GM12878 (cell line): ENCODE data around the gene PIGM. TPM values are rescaled to one million over a fixed set of nuclear protein-coding genes. Genes with fewer than 3 reads are reported as not detected.

Experiments
- ATAC-seq: fragments of 200-7000 bp; cut with Tn5 transposase; 3 replicates; pipeline ENCODE4 v1.9.1; 2020; ENCODE audit warnings: mild to moderate bottlenecking, moderate library complexity
- BruUV-seq: library from RNA; stranded (reverse); fragments of 400-500 nt; replicated peaks from 2 replicates; lab custom pipeline; 2021; lab: Mats Ljungman, UMichigan
- CTCF ChIA-PET: fragments of 300-600 bp; sonication (Branson Sonifier 250); formaldehyde crosslinking; extraction: SDS; loops from one replicate; lab custom pipeline; 2021; ENCODE audit warnings: inconsistent platforms; lab: Yijun Ruan, JAX
- POLR2A ChIA-PET: fragments of 350-600 bp; formaldehyde crosslinking; extraction: SDS; loops from one replicate; lab custom pipeline; 2021; ENCODE audit warnings: inconsistent platforms; lab: Charles Lee
- RAD21 ChIA-PET: fragments of 300-600 bp; sonication (Branson Sonifier 250); formaldehyde crosslinking; loops from one replicate; lab custom pipeline; 2023; ENCODE audit warnings: antibody characterized with exemption; ENCODE audit not compliant: unreplicated experiment; lab: Charles Lee
- SMC1A ChIA-PET: fragments of 300-600 bp; sonication (Branson Sonifier 250); formaldehyde crosslinking; loops from one replicate; lab custom pipeline; 2023; ENCODE audit not compliant: unreplicated experiment, uncharacterized antibody; lab: Charles Lee
- DNase-seq: peaks from one replicate; pipeline ENCODE4 v3.0.0-alpha.2; 2011; ENCODE audit warnings: low read depth, low spot score
- FAIRE-seq: peaks from 3 replicates; lab custom pipeline; 2011; peaks lifted over from hg19 to GRCh38; lab: Jason Lieb, UNC
- H2AFZ ChIP-seq: 2 replicates; pipeline ENCODE4 v1.6.0; 2011; ENCODE audit warnings: low read depth, low read length, control low read depth; ENCODE audit not compliant: control insufficient read depth
- H3K27ac ChIP-seq: 2 replicates; pipeline ENCODE4 v1.5.1; 2011; ENCODE audit warnings: control low read depth; ENCODE audit not compliant: control insufficient read depth, insufficient read depth
- H3K27me3 ChIP-seq, 2 experiments: replicated peaks in 1 of 2; 2 replicates each; pipeline versions ENCODE4 v1.6.0 to v1.6.1; 2011; ENCODE audit warnings: low read length in 1 of 2; ENCODE audit not compliant: control insufficient read depth in 2 of 2, insufficient read depth in 2 of 2
- H3K36me3 ChIP-seq, 2 experiments: 2 replicates each; pipeline ENCODE4 v1.5.1; 2011; ENCODE audit warnings: low read length in 1 of 2; ENCODE audit not compliant: control insufficient read depth in 2 of 2, insufficient read depth in 2 of 2
- H3K4me1 ChIP-seq: 2 replicates; pipeline ENCODE4 v1.6.1; 2011; ENCODE audit warnings: mild to moderate bottlenecking, low read length, moderate library complexity, mixed read lengths; ENCODE audit not compliant: control insufficient read depth, insufficient read depth
- H3K4me2 ChIP-seq: 2 replicates; pipeline ENCODE4 v1.6.0; 2011; ENCODE audit warnings: control low read depth; ENCODE audit not compliant: control insufficient read depth, insufficient read depth
- H3K4me3 ChIP-seq: fragments of 200-600 bp; sonication (generic); 2 replicates; pipeline ENCODE4 v1.5.1; 2016
- H3K79me2 ChIP-seq: 2 replicates; pipeline ENCODE4 v1.6.0; 2011; ENCODE audit warnings: low read length; ENCODE audit not compliant: control insufficient read depth, insufficient read depth
- H3K9ac ChIP-seq: 2 replicates; pipeline ENCODE4 v1.8.0; 2011; ENCODE audit warnings: low read length, control low read depth, mixed read lengths; ENCODE audit not compliant: control insufficient read depth, insufficient read depth
- H3K9me3 ChIP-seq: replicated peaks from 3 replicates; pipeline ENCODE4 v1.5.1; 2011; ENCODE audit warnings: mild to moderate bottlenecking, low read length; ENCODE audit not compliant: control insufficient read depth, insufficient read depth
- H4K20me1 ChIP-seq: 2 replicates; pipeline ENCODE4 v1.6.0; 2011; ENCODE audit not compliant: control insufficient read depth, insufficient read depth
- MXI1 ChIP-seq: fragments of 150-350 bp; IDR thresholded peaks from 2 replicates; pipeline ENCODE4 v1.6.1; 2011; ENCODE audit warnings: low read depth, mild to moderate bottlenecking, inconsistent platforms, low read length, improper control_type of control experiment
- RAD21 ChIP-seq: IDR thresholded peaks from 2 replicates; pipeline ENCODE4 v1.6.1; 2011; ENCODE audit warnings: mild to moderate bottlenecking, low read depth, low read length, moderate library complexity; ENCODE audit not compliant: insufficient read depth
- WGBS: methylation state at CpG from one replicate; pipeline ENCODE4 v1.1.6; 2016; ENCODE audit warnings: low lambda C conversion rate; ENCODE audit not compliant: insufficient replicate concordance, insufficient coverage; ENCODE audit errors: missing lambda C conversion rate; 5-methylcytosine and 5-hydroxymethylcytosine counted together
- in situ Hi-C: fragments of 300-500 bp; cut with MboI; formaldehyde crosslinking; loops from 9 replicates; pipeline ENCODE4 v1.14.3; 2018; ENCODE audit warnings: mixed read lengths
- intact Hi-C: fragments of 100-400 bp; cut with micrococcal nuclease; formaldehyde crosslinking; loops from one replicate; pipeline ENCODE4 v1.14.2; 2022; ENCODE audit not compliant: unreplicated experiment
- polyA plus RNA-seq, 11 experiments: library from polyadenylated mRNA; depleted of rRNA in 4 of 11; unstranded in 6 of 11; stranded (reverse) in 5 of 11; fragments of >200 nt; fragmentation: Nextera tagmentation in 4 of 11; fragmentation: Illumina TruSeq in 1 of 11; extraction: Ambion mirVana in 4 of 11; extraction: Trizol in 1 of 11; gene quantifications; 1 replicate in 1 of 11; 2 replicates in 10 of 11; pipeline versions ENCODE4 v1.2.1 to v1.2.3, GENCODE V29; 2011 to 2016; ENCODE audit warnings: inconsistent platforms in 2 of 11, missing spikeins in 2 of 11, low read depth in 1 of 11
- total RNA-seq, 4 experiments: library from RNA; depleted of rRNA in 3 of 4; stranded (reverse); fragments of >200 nt in 3 of 4; fragmentation: Illumina TruSeq in 1 of 4; extraction: Trizol in 1 of 4; gene quantifications; 2 replicates each; pipeline versions ENCODE4 v1.2.1 to v1.2.3, GENCODE V29; 2013 to 2021
- TF ChIP-seq, protein P1 (sequence below): fragments of 450-650 bp; formaldehyde crosslinking; IDR thresholded peaks from 2 replicates; pipeline ENCODE4 v1.4.0; 2020; ENCODE audit warnings: mild to moderate bottlenecking, moderate library complexity

Gene PIGM
- total and polyA plus RNA-seq, 10 of the 15 experiments (the other 5 are each of a cell fraction or from before 2014, with no cell fraction given), result 2.6 to 6.1 (median 4.6) TPM

DNA sequence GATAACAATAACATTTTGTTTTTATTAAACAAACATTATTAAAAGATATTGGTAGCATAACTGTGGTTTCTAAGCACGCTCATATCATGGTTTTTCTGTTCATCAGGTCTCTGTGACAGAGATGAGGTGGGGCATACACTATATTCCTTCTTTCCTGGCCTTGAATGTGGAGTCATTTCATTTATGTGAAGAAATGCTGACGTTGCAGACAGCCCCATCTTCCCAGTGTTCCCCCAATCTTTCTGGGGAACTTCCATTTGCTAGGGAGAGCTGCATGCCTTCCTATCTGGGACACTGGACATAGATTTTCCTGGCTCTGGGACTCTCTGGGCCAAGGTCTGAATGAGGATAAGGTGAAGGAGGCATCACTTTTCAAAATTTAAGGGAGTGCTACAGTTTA, 30.4 kb downstream of the PIGM start (continued):
- TF ChIP-seq, protein P1, sequence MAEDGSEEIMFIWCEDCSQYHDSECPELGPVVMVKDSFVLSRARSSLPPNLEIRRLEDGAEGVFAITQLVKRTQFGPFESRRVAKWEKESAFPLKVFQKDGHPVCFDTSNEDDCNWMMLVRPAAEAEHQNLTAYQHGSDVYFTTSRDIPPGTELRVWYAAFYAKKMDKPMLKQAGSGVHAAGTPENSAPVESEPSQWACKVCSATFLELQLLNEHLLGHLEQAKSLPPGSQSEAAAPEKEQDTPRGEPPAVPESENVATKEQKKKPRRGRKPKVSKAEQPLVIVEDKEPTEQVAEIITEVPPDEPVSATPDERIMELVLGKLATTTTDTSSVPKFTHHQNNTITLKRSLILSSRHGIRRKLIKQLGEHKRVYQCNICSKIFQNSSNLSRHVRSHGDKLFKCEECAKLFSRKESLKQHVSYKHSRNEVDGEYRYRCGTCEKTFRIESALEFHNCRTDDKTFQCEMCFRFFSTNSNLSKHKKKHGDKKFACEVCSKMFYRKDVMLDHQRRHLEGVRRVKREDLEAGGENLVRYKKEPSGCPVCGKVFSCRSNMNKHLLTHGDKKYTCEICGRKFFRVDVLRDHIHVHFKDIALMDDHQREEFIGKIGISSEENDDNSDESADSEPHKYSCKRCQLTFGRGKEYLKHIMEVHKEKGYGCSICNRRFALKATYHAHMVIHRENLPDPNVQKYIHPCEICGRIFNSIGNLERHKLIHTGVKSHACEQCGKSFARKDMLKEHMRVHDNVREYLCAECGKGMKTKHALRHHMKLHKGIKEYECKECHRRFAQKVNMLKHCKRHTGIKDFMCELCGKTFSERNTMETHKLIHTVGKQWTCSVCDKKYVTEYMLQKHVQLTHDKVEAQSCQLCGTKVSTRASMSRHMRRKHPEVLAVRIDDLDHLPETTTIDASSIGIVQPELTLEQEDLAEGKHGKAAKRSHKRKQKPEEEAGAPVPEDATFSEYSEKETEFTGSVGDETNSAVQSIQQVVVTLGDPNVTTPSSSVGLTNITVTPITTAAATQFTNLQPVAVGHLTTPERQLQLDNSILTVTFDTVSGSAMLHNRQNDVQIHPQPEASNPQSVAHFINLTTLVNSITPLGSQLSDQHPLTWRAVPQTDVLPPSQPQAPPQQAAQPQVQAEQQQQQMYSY (CRISPR knock-in tag), result no peak

DNA sequence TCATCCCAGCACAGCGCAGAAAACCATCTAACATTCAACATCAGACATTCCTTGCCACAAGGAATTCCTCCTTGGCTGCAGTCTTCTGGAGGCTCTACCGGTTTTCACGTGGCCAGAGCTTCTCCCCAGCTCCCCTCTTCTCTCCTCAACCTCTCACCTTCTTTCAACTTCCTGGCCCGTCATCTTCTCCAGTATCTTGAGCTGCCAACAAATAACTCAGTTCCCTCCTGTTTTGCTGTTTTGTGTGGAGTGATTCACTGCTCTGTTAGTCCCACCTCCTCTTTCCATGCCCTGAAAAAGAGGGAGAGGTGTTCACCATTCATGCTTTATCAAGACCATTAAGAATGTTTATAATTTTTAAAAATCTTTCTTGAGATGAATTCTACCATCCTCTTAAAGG, 32.6 kb downstream of the PIGM start:
- H3K27me3 ChIP-seq, result no peaks in the 10 kb centered on the region; a peak in 1 of 4 replicates
- BruUV-seq, result no TSS peak

More for the DNA sequence above, 32.6 kb downstream of the PIGM start:
- Histone ChIP-seq H3K9ac (no peak overlapping the region), H3K27ac (no peak overlapping the region), H3K36me3 (no peaks in the 10 kb centered on the region), H3K4me1 (no peaks in the 10 kb centered on the region), H3K4me3 (no peak overlapping the region), H2AFZ (no peak overlapping the region), H3K9me3 (no peaks in the 10 kb centered on the region), H4K20me1 (no peaks in the 10 kb centered on the region), H3K79me2 (no peaks in the 10 kb centered on the region), H3K4me2 (no peak overlapping the region)
- WGBS, result 38% methylated on average over 4 of the region's 4 CpGs
- ChIA-PET RAD21 (no interaction called here), CTCF (interaction anchor here (1.2 to 12.5 kb wide), 4 partner anchors 9 to 201 kb away, joined by 3 to 422 read pairs (median 12); partner anchors contain the start of gene TAGLN2), POLR2A (no interaction called here), SMC1A (interaction anchor here (1.2 to 1.6 kb wide), 3 partner anchors 8 to 107 kb away, joined by 3 to 6 read pairs (median 4); no protein-coding TSS in a partner anchor)
- in situ Hi-C loops, result no loop called here
- intact Hi-C loops, result no loop called here
- ATAC-seq (no peak), DNase-seq (no peak), FAIRE-seq (no peak)
- TF ChIP-seq RAD21 (no peak), MXI1 (no peak)
